ENCODE measurements around the gene CHRNA7.

The CHRNA7 gene

DNA sequence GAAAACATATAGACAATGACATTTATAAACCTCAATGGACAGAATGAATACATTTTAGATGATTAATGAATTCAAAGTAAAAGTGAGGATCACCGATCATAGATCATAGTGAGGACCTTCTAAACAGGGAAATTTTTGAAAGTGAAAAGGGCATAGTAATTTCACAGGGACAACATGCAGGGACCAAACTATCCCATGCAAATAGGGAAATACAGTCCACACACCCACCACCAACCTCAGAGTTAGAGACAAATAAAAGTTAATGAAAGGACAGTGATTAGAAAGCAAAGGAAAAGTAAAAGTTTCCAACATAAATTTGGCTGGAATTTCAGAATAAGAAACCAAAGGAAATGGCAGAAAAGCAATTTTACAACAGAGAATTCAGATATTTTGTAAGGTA lies 15.4 kb upstream of the CHRNA7 start:
- no peaks in the 10 kb centered on the region for H3K36me3 ChIP-seq (ENCODE audit: insufficient read depth, low read length)
- H3K9ac ChIP-seq (ENCODE audit: low read depth, low read length, poor library complexity, severe bottlenecking), result no peak overlapping the region
- H3K9me2 ChIP-seq (replicated peaks; ENCODE audit: low read depth, low read length), result no peaks in the 10 kb centered on the region
- H3K79me2 ChIP-seq (ENCODE audit: insufficient read depth, low read length), result no peaks in the 10 kb centered on the region
- H3K4me1 ChIP-seq (ENCODE audit: insufficient read depth, low read length, poor library complexity, severe bottlenecking), result no peaks in the 10 kb centered on the region
- TF ChIP-seq, protein P1, sequence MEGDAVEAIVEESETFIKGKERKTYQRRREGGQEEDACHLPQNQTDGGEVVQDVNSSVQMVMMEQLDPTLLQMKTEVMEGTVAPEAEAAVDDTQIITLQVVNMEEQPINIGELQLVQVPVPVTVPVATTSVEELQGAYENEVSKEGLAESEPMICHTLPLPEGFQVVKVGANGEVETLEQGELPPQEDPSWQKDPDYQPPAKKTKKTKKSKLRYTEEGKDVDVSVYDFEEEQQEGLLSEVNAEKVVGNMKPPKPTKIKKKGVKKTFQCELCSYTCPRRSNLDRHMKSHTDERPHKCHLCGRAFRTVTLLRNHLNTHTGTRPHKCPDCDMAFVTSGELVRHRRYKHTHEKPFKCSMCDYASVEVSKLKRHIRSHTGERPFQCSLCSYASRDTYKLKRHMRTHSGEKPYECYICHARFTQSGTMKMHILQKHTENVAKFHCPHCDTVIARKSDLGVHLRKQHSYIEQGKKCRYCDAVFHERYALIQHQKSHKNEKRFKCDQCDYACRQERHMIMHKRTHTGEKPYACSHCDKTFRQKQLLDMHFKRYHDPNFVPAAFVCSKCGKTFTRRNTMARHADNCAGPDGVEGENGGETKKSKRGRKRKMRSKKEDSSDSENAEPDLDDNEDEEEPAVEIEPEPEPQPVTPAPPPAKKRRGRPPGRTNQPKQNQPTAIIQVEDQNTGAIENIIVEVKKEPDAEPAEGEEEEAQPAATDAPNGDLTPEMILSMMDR (conservative IDR thresholded peaks at IDR 0.05; ENCODE audit: low read length), result no peak
- H3K4me3 ChIP-seq (ENCODE audit: low read length, poor library complexity, severe bottlenecking), result no peak overlapping the region
- no peaks in the 10 kb centered on the region for H3F3A ChIP-seq (ENCODE audit: low read depth)
- H3K27me3 ChIP-seq (ENCODE audit: insufficient read depth, low read length, poor library complexity, severe bottlenecking), result no peaks in the 10 kb centered on the region
- no peaks in the 10 kb centered on the region for H4K20me1 ChIP-seq (ENCODE audit: insufficient read depth, low read length, poor library complexity, severe bottlenecking)
- H2AFZ ChIP-seq (ENCODE audit: low read length), result no peak overlapping the region
- no peak overlapping the region for H3K4me2 ChIP-seq (ENCODE audit: low read depth, low read length, poor library complexity, severe bottlenecking)
- H3K9me3 ChIP-seq (ENCODE audit: insufficient read depth, low read depth, low read length), result 0 out of 2 replicates have a peak, but pooled peaks cover 3% of the 10 kb centered on the region

DNA sequence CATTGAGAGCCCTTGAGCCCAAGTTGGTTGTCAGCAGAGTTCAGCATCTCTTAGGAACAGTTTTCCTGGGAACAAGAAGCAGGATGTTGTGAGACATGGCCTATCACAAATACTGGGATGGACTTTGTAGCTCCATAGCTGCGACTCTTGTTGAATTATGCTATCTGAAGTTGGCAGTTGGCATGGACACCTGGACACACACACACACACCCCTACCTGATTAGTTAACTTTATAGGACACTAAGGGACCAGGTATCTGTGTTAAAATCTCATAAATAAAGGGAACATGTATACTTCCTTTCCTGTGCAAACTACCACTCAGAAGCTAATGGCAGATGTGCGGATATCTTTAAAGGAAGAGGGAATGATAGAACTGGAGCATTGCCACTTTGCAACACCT lies 10.2 kb upstream of the CHRNA7 start:
- no peak overlapping the region for H3K9ac ChIP-seq (ENCODE audit: low read depth, low read length, poor library complexity, severe bottlenecking)
- no peak overlapping the region for H3K4me2 ChIP-seq (ENCODE audit: low read depth, low read length, poor library complexity, severe bottlenecking)
- no peak for TF ChIP-seq EZH2phosphoT487 (IDR thresholded peaks at IDR 0.05; ENCODE audit: borderline replicate concordance)
- TF ChIP-seq, protein P1 (conservative IDR thresholded peaks at IDR 0.05; ENCODE audit: low read length), result no peak
- H2AFZ ChIP-seq (ENCODE audit: low read length), result no peak overlapping the region
- no peaks in the 10 kb centered on the region for H3K9me3 ChIP-seq (ENCODE audit: insufficient read depth, low read depth, low read length)
- no peaks in the 10 kb centered on the region for H3F3A ChIP-seq (ENCODE audit: low read depth)
- H3K4me1 ChIP-seq (ENCODE audit: insufficient read depth, low read length, poor library complexity, severe bottlenecking), result no peaks in the 10 kb centered on the region
- no peaks in the 10 kb centered on the region for H3K36me3 ChIP-seq (ENCODE audit: insufficient read depth, low read length)
- no peaks in the 10 kb centered on the region for H3K27me3 ChIP-seq (ENCODE audit: insufficient read depth, low read length, poor library complexity, severe bottlenecking)
- no peak overlapping the region for H3K4me3 ChIP-seq (ENCODE audit: low read length, poor library complexity, severe bottlenecking)
- no peaks in the 10 kb centered on the region for H3K79me2 ChIP-seq (ENCODE audit: insufficient read depth, low read length)
- no peaks in the 10 kb centered on the region for H3K9me2 ChIP-seq (replicated peaks; ENCODE audit: low read depth, low read length)
- no peaks in the 10 kb centered on the region for H4K20me1 ChIP-seq (ENCODE audit: insufficient read depth, low read length, poor library complexity, severe bottlenecking)

DNA sequence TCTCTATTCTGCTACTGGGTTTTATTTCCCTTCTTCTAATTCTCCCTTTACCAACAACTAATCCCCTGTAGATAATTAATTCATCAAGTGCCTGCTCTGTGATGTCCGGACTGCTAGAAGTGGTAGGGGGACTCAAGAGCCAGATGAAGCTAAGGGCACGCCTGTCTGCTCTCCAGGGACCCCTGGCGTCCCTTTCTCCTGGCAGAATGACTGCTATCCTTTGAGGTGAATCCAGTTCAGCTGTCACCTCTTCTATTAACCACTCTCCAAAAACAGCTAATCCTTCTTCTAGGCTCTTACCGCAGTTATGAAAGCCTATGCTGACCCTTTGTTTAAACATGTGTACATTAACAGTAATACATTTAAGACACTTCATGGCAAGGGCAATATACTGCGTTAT lies 1.4 kb upstream of the CHRNA7 start:
- H3K4me1 ChIP-seq (ENCODE audit: insufficient read depth, low read length, poor library complexity, severe bottlenecking), result peaks cover 6% of the 10 kb centered on the region
- peaks cover 12% of the 10 kb centered on the region for H3K27me3 ChIP-seq (ENCODE audit: insufficient read depth, low read length, poor library complexity, severe bottlenecking)
- no peaks in the 10 kb centered on the region for H3F3A ChIP-seq (ENCODE audit: low read depth)
- H3K9me2 ChIP-seq (replicated peaks; ENCODE audit: low read depth, low read length), result no peaks in the 10 kb centered on the region
- H3K9me3 ChIP-seq (ENCODE audit: insufficient read depth, low read depth, low read length), result no peaks in the 10 kb centered on the region
- H3K4me3 ChIP-seq (ENCODE audit: low read length, poor library complexity, severe bottlenecking), result peak overlapping the region; percentile 72
- H4K20me1 ChIP-seq (ENCODE audit: insufficient read depth, low read length, poor library complexity, severe bottlenecking), result no peaks in the 10 kb centered on the region
- TF ChIP-seq, protein P1 (conservative IDR thresholded peaks at IDR 0.05; ENCODE audit: low read length), result no peak
- no peak for TF ChIP-seq EZH2phosphoT487 (IDR thresholded peaks at IDR 0.05; ENCODE audit: borderline replicate concordance)
- H2AFZ ChIP-seq (ENCODE audit: low read length), result peak overlapping the region; percentile 96
- no peaks in the 10 kb centered on the region for H3K79me2 ChIP-seq (ENCODE audit: insufficient read depth, low read length)
- H3K36me3 ChIP-seq (ENCODE audit: insufficient read depth, low read length), result no peaks in the 10 kb centered on the region
- H3K4me2 ChIP-seq (ENCODE audit: low read depth, low read length, poor library complexity, severe bottlenecking), result peak overlapping the region; percentile 89
- no peak overlapping the region for H3K9ac ChIP-seq (ENCODE audit: low read depth, low read length, poor library complexity, severe bottlenecking)
